Cardiac muscle cell (in vitro differentiated cells and primary cell): ENCODE results near the gene CD82. TPM values are rescaled to one million over a fixed set of nuclear protein-coding genes. Genes with fewer than 3 reads are reported as not detected.

Source experiments
- DNase-seq, 2 donors: peaks; one replicate each; pipeline versions ENCODE4 v3.0.0 to v3.0.0-alpha.2; 2010 to 2017; ENCODE audit warnings: low read depth in 1 of 2, low spot score in 1 of 2
- H3K27ac ChIP-seq: fragments of 200-600 bp; sonication (generic); 2 replicates; pipeline ENCODE4 v1.5.1; 2016
- H3K27me3 ChIP-seq: fragments of 200-600 bp; sonication (generic); 2 replicates; pipeline ENCODE4 v1.6.0; 2016; ENCODE audit warnings: control low read depth
- H3K36me3 ChIP-seq: fragments of 200-600 bp; sonication (generic); 2 replicates; pipeline ENCODE4 v1.5.1; 2016; ENCODE audit warnings: control low read depth
- H3K4me1 ChIP-seq: fragments of 200-600 bp; sonication (generic); 2 replicates; pipeline ENCODE4 v1.8.1; 2017; ENCODE audit warnings: low read depth, mild to moderate bottlenecking, mixed run types
- H3K4me3 ChIP-seq: fragments of 200-600 bp; sonication (generic); 2 replicates; pipeline ENCODE4 v1.5.1; 2016; ENCODE audit warnings: mild to moderate bottlenecking
- H3K9me3 ChIP-seq: fragments of 200-600 bp; sonication (generic); 2 replicates; pipeline ENCODE4 v1.5.1; 2017; ENCODE audit warnings: low read depth, mild to moderate bottlenecking, control low read depth
- CTCF ChIP-seq: IDR thresholded peaks from 2 replicates; pipeline ENCODE4 v1.5.1; 2012; ENCODE audit warnings: low read depth, mild to moderate bottlenecking, low read length
- polyA plus RNA-seq: library from polyadenylated mRNA; unstranded; fragments of >200 nt; fragmentation: Nextera tagmentation; extraction: Ambion mirVana; gene quantifications from 2 replicates; pipeline ENCODE4 v1.2.1, GENCODE V29; 2016
- total RNA-seq: library from RNA; depleted of rRNA; stranded (reverse); fragments of >200 nt; gene quantifications from 2 replicates; pipeline ENCODE4 v1.2.3, GENCODE V29; 2016

CD82 gene
- total and polyA plus RNA-seq, 2 experiments from 2014 or later, result 14.8 to 33.9 TPM

DNA sequence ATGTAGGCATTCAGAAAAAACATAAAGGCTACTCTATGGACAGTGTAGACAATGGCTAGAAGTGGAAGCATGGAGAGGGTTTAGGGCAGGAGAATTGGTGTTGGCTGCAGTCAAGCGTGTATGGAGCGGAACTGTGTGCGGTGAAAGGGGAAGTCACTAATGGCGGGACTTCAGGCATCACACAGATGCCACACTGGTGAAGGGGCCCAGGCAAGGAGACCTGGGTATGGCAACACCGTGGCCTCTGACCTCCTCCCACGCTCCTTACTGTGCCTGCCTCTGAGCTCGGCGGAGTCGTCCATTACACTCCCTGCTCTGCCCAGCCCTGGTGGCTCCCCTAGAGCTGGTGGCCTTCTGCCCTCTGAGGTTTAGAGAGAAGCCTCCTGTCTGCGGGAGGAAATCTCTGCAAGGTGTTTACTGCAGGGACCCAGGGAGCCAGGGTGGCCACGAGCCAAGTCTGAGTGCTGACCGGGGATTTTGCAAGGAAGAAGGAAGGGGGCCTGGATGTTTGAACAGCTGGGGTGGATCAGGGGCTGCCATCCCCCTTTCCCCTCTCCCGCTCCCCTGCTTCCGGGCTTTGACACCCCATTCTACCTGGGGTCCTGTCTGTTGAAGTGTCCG lies 86.2 kb downstream of the CD82 start:
- Histone ChIP-seq H3K4me1 (no peaks in the 10 kb centered on the region), H3K27ac (no peak overlapping the region), H3K27me3 (no peaks in the 10 kb centered on the region), H3K36me3 (no peaks in the 10 kb centered on the region), H3K4me3 (no peak overlapping the region), H3K9me3 (no peaks in the 10 kb centered on the region)
- TF ChIP-seq CTCF, result no peak
- peak in 1 of 2 donors; percentile 8 for DNase-seq

GRCh38 chr11:44652901-44653644 lies 87.6 kb downstream of the CD82 start:
- H3K4me3 ChIP-seq, result no peak overlapping the region
- TF ChIP-seq CTCF, result no peak
- H3K36me3 ChIP-seq, result no peaks in the 10 kb centered on the region
- no peaks in the 10 kb centered on the region for H3K4me1 ChIP-seq
- H3K27me3 ChIP-seq, result no peaks in the 10 kb centered on the region
- DNase-seq, result no peak
- no peaks in the 10 kb centered on the region for H3K9me3 ChIP-seq
- no peak overlapping the region for H3K27ac ChIP-seq

DNA sequence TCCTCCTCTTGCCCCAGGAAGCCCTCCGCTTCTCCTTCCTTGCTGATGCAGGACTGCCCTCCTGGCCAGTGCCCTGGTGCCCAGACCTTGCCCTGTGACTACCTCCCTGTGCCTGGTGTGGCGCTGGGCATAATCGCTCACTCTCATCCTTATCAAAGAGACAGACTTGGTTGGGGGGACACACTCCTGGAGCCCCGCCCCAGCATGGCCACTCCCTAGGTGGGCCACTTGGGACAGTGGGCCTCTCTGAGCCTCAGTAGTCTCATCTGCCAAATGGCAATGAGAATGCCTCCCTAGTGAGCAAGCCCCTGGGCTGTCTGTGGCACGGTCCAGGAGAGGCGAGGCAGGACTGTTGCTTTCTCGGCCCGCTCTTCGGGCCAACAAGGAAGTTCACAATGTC lies 88.6 kb downstream of the CD82 start:
- Histone ChIP-seq H3K4me3 (no peak overlapping the region), H3K27ac (no peak overlapping the region), H3K9me3 (no peaks in the 10 kb centered on the region), H3K4me1 (no peaks in the 10 kb centered on the region), H3K27me3 (no peaks in the 10 kb centered on the region), H3K36me3 (no peaks in the 10 kb centered on the region)
- no peak for TF ChIP-seq CTCF
- DNase-seq, result no peak

GRCh38 chr11:44654596-44654995 lies 89.1 kb downstream of the CD82 start:
- DNase-seq, result no peak
- Histone ChIP-seq H3K4me3 (no peak overlapping the region), H3K4me1 (no peaks in the 10 kb centered on the region), H3K9me3 (no peaks in the 10 kb centered on the region), H3K27me3 (no peaks in the 10 kb centered on the region), H3K36me3 (no peaks in the 10 kb centered on the region), H3K27ac (no peak overlapping the region)
- TF ChIP-seq CTCF, result no peak

DNA sequence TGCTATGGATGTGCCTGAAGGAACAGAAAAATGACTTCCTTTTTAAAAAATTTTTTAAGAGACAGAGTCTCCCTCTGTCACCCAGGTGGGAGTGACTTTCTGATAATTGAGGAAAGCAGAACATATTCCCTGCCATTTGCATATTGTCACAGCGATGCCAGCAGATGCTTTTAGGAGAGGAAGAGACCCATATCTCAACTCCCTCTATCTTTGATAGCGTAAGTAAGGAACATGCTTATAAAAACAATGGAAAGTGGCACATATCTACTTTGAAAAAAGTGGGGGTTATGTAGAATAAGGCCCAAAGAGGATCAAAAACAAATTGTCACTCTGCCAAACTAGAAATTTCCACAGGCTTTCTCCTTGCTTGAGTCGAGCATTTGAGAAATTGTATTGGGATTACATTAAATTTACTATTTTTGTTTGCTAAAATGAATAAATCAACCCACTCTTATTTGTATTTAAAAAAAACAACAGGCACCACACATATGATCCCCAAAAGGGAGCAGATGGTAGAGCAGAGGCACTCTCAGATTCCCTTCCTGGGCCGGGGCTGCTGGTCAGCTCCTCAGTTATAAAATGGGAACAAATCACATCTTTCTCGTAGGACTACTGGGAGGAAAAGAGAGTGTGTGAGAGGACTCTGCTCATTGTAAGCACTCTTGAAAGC lies 92.5 kb downstream of the CD82 start:
- Histone ChIP-seq H3K4me1 (no peaks in the 10 kb centered on the region), H3K27me3 (no peaks in the 10 kb centered on the region), H3K9me3 (no peaks in the 10 kb centered on the region), H3K27ac (no peak overlapping the region), H3K4me3 (no peak overlapping the region), H3K36me3 (no peaks in the 10 kb centered on the region)
- no peak for DNase-seq
- no peak for TF ChIP-seq CTCF
